Kidney epithelial cell (primary cell): ENCODE results near the gene PCP4L1. TPM values are rescaled to one million over a fixed set of nuclear protein-coding genes. Genes with fewer than 3 reads are reported as not detected.

Source experiments
- DNase-seq: peaks from one replicate; pipeline ENCODE4 v3.0.0-alpha.2; 2010; ENCODE audit warnings: low read depth
- H3K27me3 ChIP-seq: 2 replicates; pipeline ENCODE4 v1.6.0; 2011; ENCODE audit warnings: low read length; ENCODE audit not compliant: control insufficient read depth, insufficient read depth
- H3K36me3 ChIP-seq: 2 replicates; pipeline ENCODE4 v1.5.1; 2011; ENCODE audit warnings: low read length; ENCODE audit not compliant: control insufficient read depth, insufficient read depth
- H3K4me3 ChIP-seq: 2 replicates; pipeline ENCODE4 v1.5.1; 2011; ENCODE audit warnings: low read depth, mild to moderate bottlenecking, control low read depth, low read length
- CTCF ChIP-seq: IDR thresholded peaks from 2 replicates; pipeline ENCODE4 v1.5.1; 2011; ENCODE audit warnings: mild to moderate bottlenecking, moderate library complexity, low read length, control low read depth, inconsistent platforms; ENCODE audit not compliant: insufficient read depth, poor library complexity, severe bottlenecking
- total RNA-seq: library from RNA; depleted of rRNA; stranded (reverse); fragments of >200 nt; gene quantifications from 2 replicates; pipeline ENCODE4 v1.2.3, GENCODE V29; 2015

PCP4L1 gene
- total RNA-seq, 1 donor from 2014 or later: not detected

GRCh38 chr1:161304927-161305866 lies 46.7 kb downstream of the PCP4L1 start:
- Histone ChIP-seq H3K36me3 (no peaks in the 10 kb centered on the region), H3K4me3 (peak overlapping the region; percentile 74), H3K27me3 (no peaks in the 10 kb centered on the region)
- DNase-seq: no peak
- no peak for TF ChIP-seq CTCF

- DNase-seq: no peak
- H3K27me3 ChIP-seq: no peaks in the 10 kb centered on the region
- H3K36me3 ChIP-seq: no peaks in the 10 kb centered on the region
- peak overlapping the region; percentile 74 for H3K4me3 ChIP-seq
- peak; percentile 40 for TF ChIP-seq CTCF
Observed at GRCh38 chr1:161305867-161306519, 47.4 kb downstream of the PCP4L1 start.

GRCh38 chr1:161307230-161307768 lies 48.8 kb downstream of the PCP4L1 start:
- H3K36me3 ChIP-seq: no peaks in the 10 kb centered on the region
- H3K4me3 ChIP-seq: no peak overlapping the region
- no peak for DNase-seq
- no peaks in the 10 kb centered on the region for H3K27me3 ChIP-seq
- no peak for TF ChIP-seq CTCF

GRCh38 chr1:161307892-161308638 lies 49.5 kb downstream of the PCP4L1 start:
- DNase-seq: no peak
- TF ChIP-seq CTCF: no peak
- Histone ChIP-seq H3K36me3 (no peaks in the 10 kb centered on the region), H3K27me3 (no peaks in the 10 kb centered on the region), H3K4me3 (no peak overlapping the region)

DNA sequence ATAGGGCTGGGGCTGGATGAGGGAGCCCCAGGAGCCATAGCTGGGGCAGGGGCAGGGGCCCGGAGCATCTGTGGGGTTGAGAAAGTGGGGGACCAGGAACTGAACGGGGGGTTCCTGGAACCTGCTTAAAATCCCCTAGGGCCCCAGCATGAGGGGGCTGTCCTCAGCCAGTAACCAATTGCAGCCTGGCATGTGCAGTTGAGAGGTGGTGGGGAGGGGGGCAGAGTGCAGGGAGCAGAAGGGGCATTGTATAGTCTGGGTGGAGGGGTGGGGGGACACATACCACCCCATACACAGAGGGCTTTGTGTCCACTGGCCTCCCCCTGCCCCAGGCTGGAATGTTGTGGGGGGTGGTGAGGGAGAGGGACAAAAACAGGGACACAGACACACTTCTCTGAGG lies 51.3 kb downstream of the PCP4L1 start, which contains the start of gene MPZ:
TSS of gene MPZ (minus strand) at position 101 of the 400 bp plus-strand sequence. CDS start at position 38, 63 bp downstream.
- TF ChIP-seq CTCF: no peak

More for the DNA sequence above, 51.3 kb downstream of the PCP4L1 start, which contains the start of gene MPZ:
- Histone ChIP-seq H3K4me3 (no peak within 1 kb of the TSS), H3K36me3 (no peaks in the 10 kb centered on the region), H3K27me3 (no peaks in the 10 kb centered on the region)
- DNase-seq: no peak
